ENCODE results near the gene ST7L. TPM values are rescaled to one million over a fixed set of nuclear protein-coding genes. Genes with fewer than 3 reads are reported as not detected.

The ST7L gene
- total RNA-seq, 1 donor from 2014 or later, result 21.2 TPM

DNA sequence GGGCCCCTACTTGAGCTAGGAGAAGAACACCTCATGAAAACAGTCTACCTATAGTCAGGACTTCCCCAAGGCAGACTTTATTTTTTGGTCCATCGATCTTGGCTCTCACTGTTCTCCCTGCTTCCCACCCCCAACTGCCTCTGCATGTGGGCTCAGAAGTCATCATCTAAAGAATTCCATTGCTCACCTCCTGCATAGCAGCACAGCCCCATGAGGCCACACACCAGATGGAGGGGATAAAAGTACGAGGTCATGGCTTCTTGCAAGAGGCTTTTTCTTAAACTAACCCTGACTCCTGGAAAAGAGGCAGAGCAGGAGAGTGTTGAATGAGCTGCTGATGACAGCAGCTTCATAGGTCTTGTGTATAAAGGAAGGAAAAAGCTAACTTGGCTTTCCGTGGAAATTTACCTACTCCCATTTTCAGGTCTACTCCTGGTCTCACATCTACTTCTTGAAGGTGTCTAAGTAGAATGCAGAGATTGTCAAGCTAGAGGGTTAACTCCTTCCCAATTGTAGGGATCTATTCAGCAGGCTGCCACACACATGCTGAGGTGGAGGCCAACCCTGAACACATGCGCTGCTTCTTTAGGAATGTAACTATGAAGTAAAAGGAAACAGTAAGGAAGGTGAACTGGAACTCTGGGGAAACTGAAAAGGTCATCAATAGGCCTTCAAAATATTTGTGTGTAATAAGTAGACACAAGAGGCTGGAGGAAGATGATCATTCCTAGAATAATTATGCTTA lies 91.5 kb downstream of the ST7L start:
- Mint-ChIP-seq H3K4me3 (ENCODE audit: low read depth) (no peak overlapping the region), H3K36me3 (ENCODE audit: insufficient read depth) (peaks cover 4% of the 10 kb centered on the region), H3K27me3 (no peaks in the 10 kb centered on the region), H3K4me1 (ENCODE audit: low read depth) (no peaks in the 10 kb centered on the region), H3K27ac (no peak overlapping the region), H3K9me3 (ENCODE audit: low read depth) (no peaks in the 10 kb centered on the region)
- TF ChIP-seq, protein P1, sequence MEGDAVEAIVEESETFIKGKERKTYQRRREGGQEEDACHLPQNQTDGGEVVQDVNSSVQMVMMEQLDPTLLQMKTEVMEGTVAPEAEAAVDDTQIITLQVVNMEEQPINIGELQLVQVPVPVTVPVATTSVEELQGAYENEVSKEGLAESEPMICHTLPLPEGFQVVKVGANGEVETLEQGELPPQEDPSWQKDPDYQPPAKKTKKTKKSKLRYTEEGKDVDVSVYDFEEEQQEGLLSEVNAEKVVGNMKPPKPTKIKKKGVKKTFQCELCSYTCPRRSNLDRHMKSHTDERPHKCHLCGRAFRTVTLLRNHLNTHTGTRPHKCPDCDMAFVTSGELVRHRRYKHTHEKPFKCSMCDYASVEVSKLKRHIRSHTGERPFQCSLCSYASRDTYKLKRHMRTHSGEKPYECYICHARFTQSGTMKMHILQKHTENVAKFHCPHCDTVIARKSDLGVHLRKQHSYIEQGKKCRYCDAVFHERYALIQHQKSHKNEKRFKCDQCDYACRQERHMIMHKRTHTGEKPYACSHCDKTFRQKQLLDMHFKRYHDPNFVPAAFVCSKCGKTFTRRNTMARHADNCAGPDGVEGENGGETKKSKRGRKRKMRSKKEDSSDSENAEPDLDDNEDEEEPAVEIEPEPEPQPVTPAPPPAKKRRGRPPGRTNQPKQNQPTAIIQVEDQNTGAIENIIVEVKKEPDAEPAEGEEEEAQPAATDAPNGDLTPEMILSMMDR (IDR thresholded peaks at IDR 0.05; ENCODE audit: unreplicated experiment), result no peak
- no peak for DNase-seq (ENCODE audit: low spot score, unreplicated experiment)

DNA sequence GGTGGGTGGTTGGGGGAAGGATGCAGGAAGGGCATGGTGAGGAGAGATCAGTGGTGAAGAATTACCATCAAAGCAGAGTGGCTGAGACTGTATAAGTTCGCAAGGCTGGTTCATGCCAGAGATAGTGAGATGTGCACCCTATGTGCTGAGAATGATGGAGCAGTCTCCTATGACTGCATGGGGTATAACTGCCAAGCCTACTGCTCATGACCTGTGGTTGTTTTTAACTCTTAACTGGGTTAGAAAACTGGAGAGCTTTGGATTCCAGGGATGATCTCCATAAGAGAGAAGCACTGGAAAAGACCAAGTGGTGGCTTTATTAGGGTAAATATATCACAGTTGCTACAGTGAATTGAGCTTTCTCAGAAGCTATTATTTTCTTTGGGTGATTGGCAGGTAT lies 94.0 kb downstream of the ST7L start:
- Mint-ChIP-seq H3K4me3 (ENCODE audit: low read depth) (no peak overlapping the region), H3K4me1 (ENCODE audit: low read depth) (no peaks in the 10 kb centered on the region), H3K9me3 (ENCODE audit: low read depth) (no peaks in the 10 kb centered on the region), H3K36me3 (ENCODE audit: insufficient read depth) (peaks cover 4% of the 10 kb centered on the region), H3K27ac (no peak overlapping the region), H3K27me3 (no peaks in the 10 kb centered on the region)
- DNase-seq (ENCODE audit: low spot score, unreplicated experiment), result no peak
- TF ChIP-seq, protein P1 (IDR thresholded peaks at IDR 0.05; ENCODE audit: unreplicated experiment), result no peak

DNA sequence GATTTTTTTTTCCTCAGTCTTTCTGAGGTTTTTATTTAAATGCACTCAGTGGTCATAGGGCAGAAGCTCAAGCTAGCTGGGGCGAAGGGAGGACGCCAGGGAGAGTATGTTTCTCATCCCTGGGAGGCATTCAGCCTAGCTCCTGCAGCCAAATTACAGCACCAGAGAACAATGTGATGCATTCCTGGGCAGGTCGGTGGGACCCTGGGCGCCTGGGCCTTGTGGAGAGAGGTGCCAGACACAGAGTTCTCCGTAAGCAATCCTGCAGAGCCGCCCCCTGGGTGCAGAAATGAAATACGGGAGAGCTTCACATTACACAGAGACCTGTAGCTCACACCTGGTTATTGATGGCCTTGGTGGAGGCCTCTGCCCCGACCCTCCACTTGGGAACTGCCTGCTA lies 94.7 kb downstream of the ST7L start:
- peaks cover 4% of the 10 kb centered on the region for H3K36me3 Mint-ChIP-seq (ENCODE audit: insufficient read depth)
- no peaks in the 10 kb centered on the region for H3K9me3 Mint-ChIP-seq (ENCODE audit: low read depth)
- no peak for DNase-seq (ENCODE audit: low spot score, unreplicated experiment)
- H3K4me3 Mint-ChIP-seq (ENCODE audit: low read depth), result no peak overlapping the region
- no peaks in the 10 kb centered on the region for H3K27me3 Mint-ChIP-seq
- no peaks in the 10 kb centered on the region for H3K4me1 Mint-ChIP-seq (ENCODE audit: low read depth)
- TF ChIP-seq, protein P1 (IDR thresholded peaks at IDR 0.05; ENCODE audit: unreplicated experiment), result no peak
- H3K27ac Mint-ChIP-seq, result peak overlapping the region; percentile 10

DNA sequence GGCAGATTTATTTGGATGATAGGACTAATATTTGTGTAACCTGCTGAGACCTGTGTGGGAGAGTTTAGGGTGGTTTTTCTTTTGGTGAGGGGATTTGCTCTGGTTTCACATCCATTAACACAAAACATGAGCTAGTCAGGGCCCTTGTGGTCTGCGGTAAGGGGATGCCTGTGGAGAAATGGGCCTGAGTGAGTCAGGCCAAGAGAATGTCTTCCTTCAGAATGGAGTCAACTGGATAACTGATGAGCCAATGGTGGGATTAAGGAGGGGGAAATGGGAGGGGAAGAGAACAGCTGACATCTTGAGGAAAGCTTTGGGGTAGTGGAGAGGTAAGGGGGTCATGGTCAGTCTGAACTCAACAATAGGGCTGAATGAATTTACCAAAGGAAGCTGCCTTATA lies 96.3 kb downstream of the ST7L start:
- Mint-ChIP-seq H3K9me3 (ENCODE audit: low read depth) (no peaks in the 10 kb centered on the region), H3K4me3 (ENCODE audit: low read depth) (no peak overlapping the region), H3K27ac (no peak overlapping the region), H3K36me3 (ENCODE audit: insufficient read depth) (peaks cover 5% of the 10 kb centered on the region), H3K4me1 (ENCODE audit: low read depth) (no peaks in the 10 kb centered on the region), H3K27me3 (no peaks in the 10 kb centered on the region)
- no peak for DNase-seq (ENCODE audit: low spot score, unreplicated experiment)
- TF ChIP-seq, protein P1 (IDR thresholded peaks at IDR 0.05; ENCODE audit: unreplicated experiment), result no peak

DNA sequence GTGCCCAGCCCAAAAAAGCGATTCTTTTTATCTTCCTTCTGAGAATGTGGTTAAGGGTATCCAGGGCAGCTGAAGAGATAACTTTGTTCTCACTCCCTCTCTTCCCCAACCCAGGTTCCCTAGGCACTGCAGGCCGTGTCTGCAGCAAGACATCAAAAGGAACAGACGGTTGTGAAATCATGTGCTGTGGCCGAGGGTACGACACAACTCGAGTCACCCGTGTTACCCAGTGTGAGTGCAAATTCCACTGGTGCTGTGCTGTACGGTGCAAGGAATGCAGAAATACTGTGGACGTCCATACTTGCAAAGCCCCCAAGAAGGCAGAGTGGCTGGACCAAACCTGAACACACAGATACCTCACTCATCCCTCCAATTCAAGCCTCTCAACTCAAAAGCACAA lies 98.8 kb downstream of the ST7L start:
- peaks cover 7% of the 10 kb centered on the region for H3K27me3 Mint-ChIP-seq
- H3K27ac Mint-ChIP-seq, result no peak overlapping the region
- TF ChIP-seq, protein P1 (IDR thresholded peaks at IDR 0.05; ENCODE audit: unreplicated experiment), result no peak
- no peaks in the 10 kb centered on the region for H3K9me3 Mint-ChIP-seq (ENCODE audit: low read depth)
- peaks cover 6% of the 10 kb centered on the region for H3K4me1 Mint-ChIP-seq (ENCODE audit: low read depth)
- no peak overlapping the region for H3K4me3 Mint-ChIP-seq (ENCODE audit: low read depth)
- H3K36me3 Mint-ChIP-seq (ENCODE audit: insufficient read depth), result peaks cover 4% of the 10 kb centered on the region
- no peak for DNase-seq (ENCODE audit: low spot score, unreplicated experiment)

Measured in progenitor cell of endocrine pancreas (in vitro differentiated cells).